CD14-positive monocyte (primary cell): Measurements from ENCODE around the gene SNHG17. TPM values are rescaled to one million over a fixed set of nuclear protein-coding genes. Genes with fewer than 3 reads are reported as not detected.

Source experiments
- DNase-seq, 3 donors: peaks; one replicate each; pipeline ENCODE4 v3.0.0-alpha.2; 2011 to 2022
- H2AFZ ChIP-seq: 2 replicates; pipeline ENCODE4 v1.6.0; 2012; ENCODE audit warnings: mild to moderate bottlenecking, low read depth, low read length, inconsistent platforms; ENCODE audit not compliant: insufficient read depth, poor library complexity, severe bottlenecking
- H3K27ac ChIP-seq, 2 donors: 1 replicate in 1 of 2; 2 replicates in 1 of 2; pipeline ENCODE4 v1.5.1; 2012 to 2013; ENCODE audit warnings: low read length in 2 of 2, control low read depth in 1 of 2, inconsistent platforms in 1 of 2, low read depth in 1 of 2, mild to moderate bottlenecking in 1 of 2
- H3K27me3 ChIP-seq, 2 donors: one replicate each; pipeline versions ENCODE4 v1.6.0 to v1.6.1; 2011 to 2013; ENCODE audit warnings: low read length in 2 of 2; ENCODE audit not compliant: control insufficient read depth in 2 of 2, insufficient read depth in 2 of 2
- H3K36me3 ChIP-seq, 2 donors: replicated peaks in 1 of 2; 1 replicate in 1 of 2; 2 replicates in 1 of 2; pipeline versions ENCODE4 v1.5.1 to v1.6.1; 2012 to 2013; ENCODE audit warnings: low read length in 2 of 2, control low read depth in 1 of 2, inconsistent platforms in 1 of 2, mild to moderate bottlenecking in 1 of 2; ENCODE audit not compliant: insufficient read depth in 2 of 2, control insufficient read depth in 1 of 2
- H3K4me1 ChIP-seq, 2 donors: 1 replicate in 1 of 2; 2 replicates in 1 of 2; pipeline versions ENCODE4 v1.5.1 to v1.6.1; 2012 to 2013; ENCODE audit warnings: low read length in 2 of 2, control low read depth in 1 of 2, inconsistent platforms in 1 of 2, mild to moderate bottlenecking in 1 of 2, moderate library complexity in 1 of 2; ENCODE audit not compliant: insufficient read depth in 2 of 2, control insufficient read depth in 1 of 2
- H3K4me2 ChIP-seq: replicated peaks from 2 replicates; pipeline ENCODE3; 2012; ENCODE audit warnings: low read length, moderate library complexity, mild to moderate bottlenecking; ENCODE audit not compliant: poor library complexity, severe bottlenecking; ENCODE audit errors: extremely low read depth
- H3K4me3 ChIP-seq, 3 experiments: fragments of 200-600 bp in 1 of 3; sonication (generic) in 1 of 3; replicated peaks in 1 of 3; 1 replicate in 2 of 3; 2 replicates in 1 of 3; pipeline ENCODE4 v1.5.1; 2011 to 2013; ENCODE audit warnings: low read length in 3 of 3, mild to moderate bottlenecking in 3 of 3, control low read depth in 2 of 3, low read depth in 2 of 3, inconsistent platforms in 1 of 3, moderate library complexity in 1 of 3
- H3K79me2 ChIP-seq: 2 replicates; pipeline ENCODE4 v1.6.0; 2012; ENCODE audit warnings: mild to moderate bottlenecking, control low read depth, inconsistent platforms, low read length, moderate library complexity; ENCODE audit not compliant: insufficient read depth
- H3K9ac ChIP-seq: 2 replicates; pipeline ENCODE4 v1.6.0; 2017; ENCODE audit warnings: low read length, mild to moderate bottlenecking; ENCODE audit not compliant: insufficient read depth, poor library complexity, severe bottlenecking
- H3K9me3 ChIP-seq, 2 donors: replicated peaks in 1 of 2; 1 replicate in 1 of 2; 2 replicates in 1 of 2; pipeline versions ENCODE4 v1.5.1 to v1.6.1; 2012 to 2013; ENCODE audit warnings: low read length in 2 of 2, control low read depth in 1 of 2; ENCODE audit not compliant: control insufficient read depth in 1 of 2, insufficient read depth in 1 of 2
- H4K20me1 ChIP-seq: 2 replicates; pipeline ENCODE4 v1.6.0; 2012; ENCODE audit warnings: mild to moderate bottlenecking, low read length, control low read depth, moderate library complexity; ENCODE audit not compliant: insufficient read depth
- H3K27ac Mint-ChIP-seq, 7 donors: one replicate each; pipeline ENCODE4 v1.8.0; 2020; ENCODE audit warnings: mild to moderate bottlenecking in 7 of 7, mixed read lengths in 7 of 7, moderate library complexity in 6 of 7, inconsistent platforms in 2 of 7
- H3K27me3 Mint-ChIP-seq, 3 donors: one replicate each; pipeline ENCODE4 v1.8.0; 2021 to 2022; ENCODE audit warnings: low read depth in 3 of 3, mild to moderate bottlenecking in 3 of 3, mixed read lengths in 3 of 3, moderate library complexity in 3 of 3, inconsistent platforms in 1 of 3
- H3K36me3 Mint-ChIP-seq, 2 donors: one replicate each; pipeline ENCODE4 v1.8.0; 2020; ENCODE audit warnings: mixed read lengths in 2 of 2, inconsistent platforms in 1 of 2, mild to moderate bottlenecking in 1 of 2
- H3K4me1 Mint-ChIP-seq: one replicate; pipeline ENCODE4 v1.8.0; 2020; ENCODE audit warnings: mild to moderate bottlenecking, mixed read lengths
- H3K4me3 Mint-ChIP-seq, 2 donors: one replicate each; pipeline ENCODE4 v1.8.0; 2020; ENCODE audit warnings: mild to moderate bottlenecking in 2 of 2, mixed read lengths in 2 of 2, moderate library complexity in 1 of 2
- H3K9me3 Mint-ChIP-seq, 7 donors: one replicate each; pipeline ENCODE4 v1.8.0; 2020 to 2022; ENCODE audit warnings: mixed read lengths in 7 of 7, mild to moderate bottlenecking in 6 of 7, moderate library complexity in 6 of 7, inconsistent platforms in 2 of 7
- WGBS: methylation state at CpG from one replicate; pipeline ENCODE4 v1.1.5; 2013; ENCODE audit warnings: missing lambda C conversion rate; ENCODE audit not compliant: insufficient coverage; 5-methylcytosine and 5-hydroxymethylcytosine counted together
- intact Hi-C, 2 donors: fragments of 100-400 bp; cut with micrococcal nuclease; formaldehyde crosslinking; loops; one replicate each; pipeline versions ENCODE4 v1.15.0 to v1.15.1; 2023
- polyA plus RNA-seq, 3 donors: library from polyadenylated mRNA; depleted of rRNA in 1 of 3; unstranded in 2 of 3; stranded (reverse) in 1 of 3; fragments of 300-500 nt in 2 of 3; fragments of >200 nt in 1 of 3; fragmentation: Illumina TruSeq in 2 of 3; gene quantifications; 1 replicate in 2 of 3; 2 replicates in 1 of 3; pipeline ENCODE4 v1.2.3, GENCODE V29; 2012 to 2021
- TF ChIP-seq, protein P1 (sequence below): fragments of 200-600 bp; IDR thresholded peaks from one replicate; pipeline ENCODE4 v1.8.0; 2022; ENCODE audit warnings: antibody characterized with exemption, mild to moderate bottlenecking

Gene SNHG17
- polyA plus RNA-seq, 3 donors, result 10.1 to 32.4 (median 29.2) TPM

DNA sequence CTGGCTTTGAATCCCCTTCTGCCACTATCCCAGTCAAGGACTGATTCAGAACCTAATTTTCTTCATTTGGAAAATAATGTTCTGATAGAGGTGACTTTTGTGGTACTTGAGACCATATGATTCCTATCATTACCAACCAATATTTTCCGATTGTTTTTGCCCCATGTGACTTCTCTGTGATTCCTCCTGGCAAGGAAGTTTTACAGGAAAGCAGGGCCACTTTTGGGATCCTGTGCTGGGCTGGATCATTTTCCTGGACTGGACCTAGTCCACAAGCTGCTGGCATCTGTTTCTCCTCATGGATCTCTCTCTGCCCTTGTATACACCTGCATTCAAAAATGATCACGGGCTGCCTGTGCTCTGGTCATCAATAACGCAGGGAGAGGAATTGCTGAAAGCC, 13.9 kb upstream of the SNHG17 start:
- Histone ChIP-seq H3K27me3 (no peaks in the 10 kb centered on the region), H3K4me2 (no peak overlapping the region), H4K20me1 (no peaks in the 10 kb centered on the region), H3K79me2 (no peaks in the 10 kb centered on the region), H3K27ac (no peak overlapping the region), H3K9me3 (no peaks in the 10 kb centered on the region), H3K9ac (no peak overlapping the region), H3K4me3 (no peak overlapping the region), H3K4me1 (peaks cover 24 to 26% of the 10 kb centered on the region in 2 donors), H3K36me3 (peaks cover 16 to 28% of the 10 kb centered on the region in 2 donors), H2AFZ (no peak overlapping the region)
- Mint-ChIP-seq H3K9me3 (no peaks in the 10 kb centered on the region), H3K36me3 (peaks cover 26 to 33% of the 10 kb centered on the region in 2 donors), H3K4me1 (peaks cover 22% of the 10 kb centered on the region), H3K27me3 (peaks cover 0 to 1% (median 0%) of the 10 kb centered on the region in 3 donors), H3K4me3 (no peak overlapping the region), H3K27ac (no peak overlapping the region)
- 90% methylated on average over 2 of the region's 3 CpGs for WGBS
- intact Hi-C loops, result loop anchor here in 1 of 2 donors (5.0 kb wide), 1 partner anchor 417 kb away; the partner anchor contains the start of genes RPRD1B and TTI1
- no peak for DNase-seq
- TF ChIP-seq, protein P1, sequence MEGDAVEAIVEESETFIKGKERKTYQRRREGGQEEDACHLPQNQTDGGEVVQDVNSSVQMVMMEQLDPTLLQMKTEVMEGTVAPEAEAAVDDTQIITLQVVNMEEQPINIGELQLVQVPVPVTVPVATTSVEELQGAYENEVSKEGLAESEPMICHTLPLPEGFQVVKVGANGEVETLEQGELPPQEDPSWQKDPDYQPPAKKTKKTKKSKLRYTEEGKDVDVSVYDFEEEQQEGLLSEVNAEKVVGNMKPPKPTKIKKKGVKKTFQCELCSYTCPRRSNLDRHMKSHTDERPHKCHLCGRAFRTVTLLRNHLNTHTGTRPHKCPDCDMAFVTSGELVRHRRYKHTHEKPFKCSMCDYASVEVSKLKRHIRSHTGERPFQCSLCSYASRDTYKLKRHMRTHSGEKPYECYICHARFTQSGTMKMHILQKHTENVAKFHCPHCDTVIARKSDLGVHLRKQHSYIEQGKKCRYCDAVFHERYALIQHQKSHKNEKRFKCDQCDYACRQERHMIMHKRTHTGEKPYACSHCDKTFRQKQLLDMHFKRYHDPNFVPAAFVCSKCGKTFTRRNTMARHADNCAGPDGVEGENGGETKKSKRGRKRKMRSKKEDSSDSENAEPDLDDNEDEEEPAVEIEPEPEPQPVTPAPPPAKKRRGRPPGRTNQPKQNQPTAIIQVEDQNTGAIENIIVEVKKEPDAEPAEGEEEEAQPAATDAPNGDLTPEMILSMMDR, result no peak

DNA sequence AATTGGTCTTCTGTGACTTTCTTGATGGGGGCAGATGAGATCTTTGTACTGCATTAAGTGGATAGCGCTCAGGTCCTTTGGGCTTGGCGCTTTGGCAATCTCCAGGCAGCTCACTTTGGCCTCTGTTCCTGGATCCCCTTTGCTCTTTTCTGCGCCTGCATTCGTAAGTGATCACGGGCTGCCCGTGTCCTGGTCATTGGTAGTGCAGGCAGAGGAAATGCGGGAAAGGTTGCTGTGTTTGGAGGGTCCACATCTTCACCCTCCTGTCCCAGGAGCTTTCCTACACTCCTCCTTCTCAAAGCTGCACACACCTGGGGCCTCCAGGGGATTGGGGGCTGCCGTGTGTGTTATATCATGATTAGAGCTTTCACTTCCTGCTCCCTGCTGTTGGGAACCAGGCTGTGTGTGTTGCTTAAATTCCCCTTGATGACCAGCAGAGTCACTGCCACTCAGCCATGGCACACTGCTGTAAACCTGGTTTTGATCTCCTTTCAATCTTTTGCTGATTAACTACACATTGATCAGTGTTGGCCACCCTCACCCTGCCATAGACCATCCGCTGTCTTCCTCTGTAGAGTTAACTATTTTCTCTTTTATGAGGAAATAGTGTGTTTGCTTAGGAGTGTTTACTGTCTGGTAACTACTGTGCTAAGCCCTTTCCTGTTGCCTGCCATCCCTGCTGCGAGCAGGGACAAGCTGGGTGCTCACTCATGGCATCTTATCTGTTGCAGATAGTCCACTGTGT, 13.0 kb upstream of the SNHG17 start:
- intact Hi-C loops, result loop anchor here in 1 of 2 donors (5.0 kb wide), 1 partner anchor 416 kb away; the partner anchor contains the start of genes RPRD1B and TTI1

More for the DNA sequence above, 13.0 kb upstream of the SNHG17 start:
- Histone ChIP-seq H3K9me3 (no peaks in the 10 kb centered on the region), H3K4me3 (no peak overlapping the region), H3K9ac (no peak overlapping the region), H4K20me1 (no peaks in the 10 kb centered on the region), H3K79me2 (no peaks in the 10 kb centered on the region), H2AFZ (peak overlapping the region; percentile 95), H3K4me2 (peak overlapping the region; percentile 90), H3K27ac (peak overlapping the region in 1 of 2 donors; percentile 10), H3K36me3 (peaks cover 16 to 28% of the 10 kb centered on the region in 2 donors), H3K4me1 (peaks cover 24 to 26% of the 10 kb centered on the region in 2 donors), H3K27me3 (no peaks in the 10 kb centered on the region)
- TF ChIP-seq, protein P1, result no peak
- Mint-ChIP-seq H3K36me3 (peaks cover 26 to 33% of the 10 kb centered on the region in 2 donors), H3K4me1 (peaks cover 22% of the 10 kb centered on the region), H3K4me3 (peak overlapping the region; percentile 48 to 84), H3K27ac (peak overlapping the region in 3 of 7 donors; percentile 21 to 69 (median 35)), H3K9me3 (no peaks in the 10 kb centered on the region), H3K27me3 (peaks cover 2 to 4% (median 4%) of the 10 kb centered on the region in 3 donors)
- 80% methylated on average over 2 of the region's 10 CpGs for WGBS
- peak in 1 of 3 donors; percentile 40 for DNase-seq
